Nephron progenitor cell (in vitro differentiated cells): ENCODE measurements around the gene SYAP1.
"Not testable (repeated sequence)": the region's sequence is repeated elsewhere in the genome, so short reads cannot be mapped to it uniquely, and the experiment has no call there.

Source experiments
- DNase-seq: peaks from one replicate; pipeline ENCODE4 v3.0.0; 2021
- H3K27ac Mint-ChIP-seq: 2 replicates; pipeline ENCODE4 v1.8.0; 2021; ENCODE audit warnings: mild to moderate bottlenecking, moderate library complexity, mixed read lengths
- H3K27me3 Mint-ChIP-seq: 2 replicates; pipeline ENCODE4 v1.8.0; 2021; ENCODE audit warnings: mild to moderate bottlenecking, low read depth, mixed read lengths; ENCODE audit not compliant: poor library complexity
- H3K36me3 Mint-ChIP-seq: 2 replicates; pipeline ENCODE4 v1.8.0; 2021; ENCODE audit warnings: low read depth, mixed read lengths
- H3K4me1 Mint-ChIP-seq: 2 replicates; pipeline ENCODE4 v1.8.0; 2021; ENCODE audit warnings: mixed read lengths
- H3K4me3 Mint-ChIP-seq: 2 replicates; pipeline ENCODE4 v1.8.0; 2021; ENCODE audit warnings: mild to moderate bottlenecking, moderate library complexity, mixed read lengths
- H3K9me3 Mint-ChIP-seq: 2 replicates; pipeline ENCODE4 v1.8.0; 2021; ENCODE audit warnings: mild to moderate bottlenecking, moderate library complexity, mixed read lengths
- CTCF ChIP-seq: fragments of 200-600 bp; sonication (generic); IDR thresholded peaks from 2 replicates; pipeline ENCODE4 v1.5.0; 2021; ENCODE audit warnings: antibody characterized with exemption

SYAP1 gene

DNA sequence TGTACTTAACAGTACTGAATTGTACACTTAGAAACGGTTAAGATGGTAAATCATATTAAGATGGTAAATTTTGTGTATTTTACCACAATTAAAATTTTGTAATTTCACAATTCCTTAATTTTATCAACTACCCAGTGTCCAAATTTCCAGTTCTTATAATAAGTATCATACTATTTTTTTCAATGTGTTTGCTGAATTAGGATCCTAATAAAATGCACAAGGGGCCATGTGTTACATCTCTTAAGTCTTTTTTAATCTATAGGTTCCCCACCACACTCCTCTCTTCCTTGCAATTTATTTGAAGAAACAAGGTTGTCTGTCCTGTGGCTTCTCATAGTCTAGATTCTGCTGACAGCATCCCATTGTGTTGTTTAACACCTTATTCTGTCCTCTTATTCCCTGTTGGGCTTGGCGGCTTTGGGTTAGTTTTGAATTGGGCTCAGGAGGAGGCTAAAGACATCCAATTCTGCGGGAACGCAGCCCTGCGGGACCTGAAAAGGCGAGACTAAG lies 533 bp upstream of the SYAP1 start:
- no peak for DNase-seq
- TF ChIP-seq CTCF = no peak
- Mint-ChIP-seq H3K9me3 (no peaks in the 10 kb centered on the region), H3K27ac (peak overlapping the region; percentile 100), H3K4me3 (peak overlapping the region; percentile 94), H3K36me3 (peaks cover 28% of the 10 kb centered on the region), H3K27me3 (peaks cover 4% of the 10 kb centered on the region), H3K4me1 (peaks cover 58% of the 10 kb centered on the region)

- Mint-ChIP-seq H3K4me1 (peaks cover 67% of the 10 kb centered on the region), H3K27ac (peak overlapping the region; percentile 93), H3K27me3 (no peaks in the 10 kb centered on the region), H3K4me3 (peak overlapping the region; percentile 78), H3K9me3 (peaks cover 15% of the 10 kb centered on the region), H3K36me3 (peaks cover 64% of the 10 kb centered on the region)
- TF ChIP-seq CTCF = no peak
- DNase-seq = no peak
These were observed 3.1 kb downstream of the SYAP1 start for GRCh38 chrX:16722481-16722880.

DNA sequence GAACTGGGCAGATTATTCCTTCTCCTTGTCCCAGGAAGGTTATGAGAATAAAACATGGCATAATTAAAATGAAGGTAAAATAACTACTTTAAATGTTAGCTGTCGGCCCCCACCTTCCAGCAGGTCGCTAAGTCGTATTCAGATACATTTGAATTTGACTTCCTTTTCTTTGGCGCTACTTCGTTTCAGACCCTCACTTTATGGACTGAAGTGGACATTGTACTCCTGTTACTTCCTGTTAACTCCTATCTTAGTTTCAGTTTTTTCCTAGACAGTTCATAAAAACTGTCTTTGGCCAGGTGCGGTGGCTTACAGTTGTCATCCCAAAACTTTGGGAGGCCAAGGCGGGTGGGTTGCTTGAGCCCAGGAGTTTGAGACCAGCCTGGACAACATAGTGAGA lies 5.7 kb downstream of the SYAP1 start:
- DNase-seq = no peak
- Mint-ChIP-seq H3K27me3 (no peaks in the 10 kb centered on the region), H3K9me3 (peaks cover 39% of the 10 kb centered on the region), H3K4me3 (no peak overlapping the region), H3K4me1 (peaks cover 51% of the 10 kb centered on the region), H3K36me3 (peaks cover 90% of the 10 kb centered on the region), H3K27ac (no peak overlapping the region)
- TF ChIP-seq CTCF = no peak

- Mint-ChIP-seq H3K4me1 (peaks cover 37% of the 10 kb centered on the region), H3K27ac (peak overlapping the region; percentile 39), H3K36me3 (peaks cover 94% of the 10 kb centered on the region), H3K9me3 (peaks cover 47% of the 10 kb centered on the region)
- not testable (repeated sequence) for H3K4me3 Mint-ChIP-seq, DNase-seq, H3K27me3 Mint-ChIP-seq
These were observed 7.1 kb downstream of the SYAP1 start for GRCh38 chrX:16726347-16726988.

DNA sequence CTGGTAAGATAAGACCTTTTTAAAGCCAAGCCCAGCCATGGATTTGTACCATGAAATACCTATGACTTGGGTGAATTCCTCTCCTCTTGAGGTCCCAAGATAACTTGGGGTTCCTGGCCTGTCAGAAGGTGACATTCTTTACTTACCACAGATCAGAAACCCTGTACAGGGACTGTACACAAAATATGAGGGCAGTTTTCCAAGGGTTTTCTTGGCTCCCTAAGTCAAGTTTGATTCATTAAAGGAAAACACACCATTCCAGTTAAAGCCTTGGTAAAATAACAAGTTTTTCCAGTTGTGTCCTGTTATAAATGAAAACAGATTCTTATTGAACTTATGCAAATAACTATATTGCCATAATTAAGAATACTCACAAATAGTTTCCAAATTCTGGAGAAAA lies 8.2 kb downstream of the SYAP1 start:
- no peak overlapping the region for H3K27ac Mint-ChIP-seq
- H3K4me3 Mint-ChIP-seq = no peak overlapping the region
- H3K36me3 Mint-ChIP-seq = peaks cover 86% of the 10 kb centered on the region
- no peaks in the 10 kb centered on the region for H3K27me3 Mint-ChIP-seq
- H3K4me1 Mint-ChIP-seq = peaks cover 26% of the 10 kb centered on the region
- H3K9me3 Mint-ChIP-seq = peaks cover 47% of the 10 kb centered on the region
- no peak for DNase-seq
- TF ChIP-seq CTCF = no peak

DNA sequence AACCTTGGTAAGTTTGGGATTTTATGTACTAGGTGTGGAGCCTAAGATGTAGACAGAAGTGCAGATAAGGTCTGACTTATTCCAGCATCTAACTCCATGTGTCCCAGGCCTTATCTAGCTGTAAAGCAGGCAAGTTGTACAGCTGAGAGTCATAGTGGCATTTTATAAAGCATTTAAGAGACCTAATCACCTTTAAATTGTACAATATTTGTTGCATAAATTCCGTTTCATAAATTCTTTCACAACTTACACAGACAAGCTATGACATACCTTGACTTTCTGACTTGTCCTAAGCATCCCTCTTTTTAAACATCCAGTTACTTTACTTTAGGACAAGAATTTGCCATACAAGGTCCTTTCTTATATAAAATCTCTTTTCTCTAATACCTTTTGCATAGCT lies 11.0 kb downstream of the SYAP1 start:
- no peak for DNase-seq
- H3K36me3 Mint-ChIP-seq = peaks cover 74% of the 10 kb centered on the region
- H3K4me1 Mint-ChIP-seq = peaks cover 5% of the 10 kb centered on the region
- no peak for TF ChIP-seq CTCF
- H3K9me3 Mint-ChIP-seq = peaks cover 46% of the 10 kb centered on the region
- H3K27me3 Mint-ChIP-seq = no peaks in the 10 kb centered on the region
- H3K4me3 Mint-ChIP-seq = no peak overlapping the region
- no peak overlapping the region for H3K27ac Mint-ChIP-seq
